HEK293 (cell line): Measurements from ENCODE around the gene ESPL1.

ENCODE experiments used
- CTCF ChIA-PET: fragments of 350-600 bp; formaldehyde crosslinking; extraction: SDS; loops from one replicate; lab custom pipeline; 2021; ENCODE audit warnings: antibody characterized with exemption; lab: Yijun Ruan, JAX
- POLR2A ChIA-PET: fragments of 300-600 bp; formaldehyde crosslinking; extraction: SDS; loops from one replicate; lab custom pipeline; 2020; ENCODE audit warnings: antibody characterized with exemption, inconsistent platforms; lab: Yijun Ruan, JAX
- H3K27ac ChIP-seq: fragments of 200-500 bp; sonication (Bioruptor generic); 2 replicates; pipeline ENCODE4 v1.5.1; 2014; ENCODE audit warnings: low read depth, low read length, control low read depth, inconsistent platforms; ENCODE audit errors: extremely low read depth
- H3K36me3 ChIP-seq, 2 experiments: fragments of 200-500 bp in 1 of 2; sonication (Bioruptor generic) in 1 of 2; 1 replicate in 1 of 2; 2 replicates in 1 of 2; pipeline ENCODE4 v1.5.1; 2014 to 2017; ENCODE audit warnings: inconsistent platforms in 2 of 2, low read length in 2 of 2; ENCODE audit not compliant: control insufficient read depth in 2 of 2, insufficient read depth in 1 of 2
- H3K4me1 ChIP-seq: fragments of 200-500 bp; sonication (Bioruptor generic); 2 replicates; pipeline ENCODE4 v1.5.1; 2014; ENCODE audit warnings: mild to moderate bottlenecking, low read length, inconsistent platforms; ENCODE audit not compliant: control insufficient read depth, insufficient read depth
- H3K4me3 ChIP-seq: 2 replicates; pipeline ENCODE4 v1.5.1; 2011; ENCODE audit warnings: low read depth, mild to moderate bottlenecking, control low read depth, low read length, moderate library complexity
- H3K9me3 ChIP-seq: fragments of 200-500 bp; sonication (Bioruptor generic); 2 replicates; pipeline ENCODE4 v1.5.1; 2014; ENCODE audit warnings: low read depth, low read length, inconsistent platforms; ENCODE audit not compliant: control insufficient read depth, insufficient read depth
- BCL11B ChIP-seq: fragments of 450-650 bp; formaldehyde crosslinking; IDR thresholded peaks from 2 replicates; pipeline ENCODE4 v1.5.1; 2016; ENCODE audit warnings: low read depth, missing biosample characterization, missing genetic modification characterization
- KLF10 ChIP-seq: fragments of 450-650 bp; IDR thresholded peaks from 2 replicates; pipeline ENCODE4 v1.5.1; 2018; ENCODE audit warnings: missing biosample characterization, mild to moderate bottlenecking, missing genetic modification characterization
- RBAK ChIP-seq: fragments of 450-650 bp; formaldehyde crosslinking; IDR thresholded peaks from 2 replicates; pipeline ENCODE4 v1.5.1; 2016; ENCODE audit warnings: missing biosample characterization, missing genetic modification characterization
- ZBTB7A ChIP-seq: fragments of 450-650 bp; formaldehyde crosslinking; IDR thresholded peaks from 2 replicates; pipeline ENCODE4 v1.5.1; 2016; ENCODE audit warnings: low read depth, missing biosample characterization, missing genetic modification characterization
- ZBTB8A ChIP-seq: fragments of 450-650 bp; formaldehyde crosslinking; IDR thresholded peaks from 2 replicates; pipeline ENCODE4 v1.5.1; 2016; ENCODE audit warnings: missing biosample characterization, missing genetic modification characterization
- ZNF114 ChIP-seq: fragments of 450-650 bp; formaldehyde crosslinking; IDR thresholded peaks from 2 replicates; pipeline ENCODE4 v1.5.0; 2017; ENCODE audit warnings: missing biosample characterization, missing genetic modification characterization
- ZNF132 ChIP-seq: fragments of 450-650 bp; formaldehyde crosslinking; IDR thresholded peaks from 2 replicates; pipeline ENCODE4 v1.5.1; 2017; ENCODE audit warnings: missing biosample characterization, missing genetic modification characterization, borderline replicate concordance
- ZNF211 ChIP-seq: fragments of 450-650 bp; formaldehyde crosslinking; IDR thresholded peaks from 2 replicates; pipeline ENCODE4 v1.5.1; 2016; ENCODE audit warnings: low read depth, missing biosample characterization, missing genetic modification characterization
- ZNF274 ChIP-seq, 2 experiments: fragments of 200-500 bp in 1 of 2; fragments of 450-650 bp in 1 of 2; sonication (Bioruptor generic) in 1 of 2; formaldehyde crosslinking in 1 of 2; IDR thresholded peaks; 2 replicates each; pipeline versions ENCODE4 v1.5.1 to v1.6.1; 2014 to 2016; ENCODE audit warnings: borderline replicate concordance in 1 of 2, inconsistent platforms in 1 of 2, low read length in 1 of 2, missing biosample characterization in 1 of 2, missing genetic modification characterization in 1 of 2
- ZNF324 ChIP-seq: fragments of 450-650 bp; formaldehyde crosslinking; IDR thresholded peaks from 2 replicates; pipeline ENCODE4 v1.5.1; 2016; ENCODE audit warnings: missing biosample characterization, missing genetic modification characterization
- ZNF335 ChIP-seq: fragments of 450-650 bp; formaldehyde crosslinking; conservative IDR thresholded peaks from 2 replicates; pipeline ENCODE4 v1.5.1; 2016; ENCODE audit warnings: missing biosample characterization, missing genetic modification characterization
- ZNF514 ChIP-seq: fragments of 450-650 bp; formaldehyde crosslinking; IDR thresholded peaks from 2 replicates; pipeline ENCODE4 v1.5.1; 2016; ENCODE audit warnings: missing biosample characterization, missing genetic modification characterization
- ZNF549 ChIP-seq: fragments of 450-650 bp; IDR thresholded peaks from 2 replicates; pipeline ENCODE4 v1.5.1; 2018; ENCODE audit warnings: missing biosample characterization, missing genetic modification characterization, mild to moderate bottlenecking, inconsistent platforms, moderate library complexity
- ZNF558 ChIP-seq: fragments of 450-650 bp; formaldehyde crosslinking; IDR thresholded peaks from 2 replicates; pipeline ENCODE4 v1.5.1; 2016; ENCODE audit warnings: missing biosample characterization, missing genetic modification characterization
- ZNF660 ChIP-seq: fragments of 450-650 bp; IDR thresholded peaks from 2 replicates; pipeline ENCODE4 v1.5.1; 2018; ENCODE audit warnings: missing biosample characterization, mild to moderate bottlenecking, missing genetic modification characterization
- ZNF707 ChIP-seq: fragments of 450-650 bp; formaldehyde crosslinking; IDR thresholded peaks from 2 replicates; pipeline ENCODE4 v1.5.1; 2016; ENCODE audit warnings: missing biosample characterization, missing genetic modification characterization
- ZXDB ChIP-seq: fragments of 450-650 bp; formaldehyde crosslinking; IDR thresholded peaks from 2 replicates; pipeline ENCODE4 v1.5.1; 2016; ENCODE audit warnings: missing biosample characterization, missing genetic modification characterization
- TF ChIP-seq, protein P1 (sequence below): fragments of 450-650 bp; formaldehyde crosslinking; IDR thresholded peaks from 2 replicates; pipeline ENCODE4 v1.5.1; 2016; ENCODE audit warnings: missing biosample characterization, missing genetic modification characterization
- TF ChIP-seq, protein P2 (sequence below): fragments of 450-650 bp; formaldehyde crosslinking; IDR thresholded peaks from 2 replicates; pipeline ENCODE4 v1.5.1; 2016; ENCODE audit warnings: missing biosample characterization, missing genetic modification characterization
- TF ChIP-seq, protein P3 (sequence below): fragments of 450-650 bp; formaldehyde crosslinking; IDR thresholded peaks from 2 replicates; pipeline ENCODE4 v1.5.1; 2017; ENCODE audit warnings: missing biosample characterization, missing genetic modification characterization
- TF ChIP-seq, protein P4 (sequence below): fragments of 450-650 bp; formaldehyde crosslinking; IDR thresholded peaks from 2 replicates; pipeline ENCODE4 v1.5.1; 2016; ENCODE audit warnings: missing biosample characterization, missing genetic modification characterization
- TF ChIP-seq, protein P5 (sequence below): fragments of 450-650 bp; formaldehyde crosslinking; IDR thresholded peaks from 2 replicates; pipeline ENCODE4 v1.5.1; 2017; ENCODE audit warnings: missing biosample characterization, missing genetic modification characterization
- TF ChIP-seq, protein P6 (sequence below): fragments of 450-650 bp; formaldehyde crosslinking; IDR thresholded peaks from 2 replicates; pipeline ENCODE4 v1.5.1; 2017; ENCODE audit warnings: missing biosample characterization, missing genetic modification characterization

ESPL1 gene

DNA sequence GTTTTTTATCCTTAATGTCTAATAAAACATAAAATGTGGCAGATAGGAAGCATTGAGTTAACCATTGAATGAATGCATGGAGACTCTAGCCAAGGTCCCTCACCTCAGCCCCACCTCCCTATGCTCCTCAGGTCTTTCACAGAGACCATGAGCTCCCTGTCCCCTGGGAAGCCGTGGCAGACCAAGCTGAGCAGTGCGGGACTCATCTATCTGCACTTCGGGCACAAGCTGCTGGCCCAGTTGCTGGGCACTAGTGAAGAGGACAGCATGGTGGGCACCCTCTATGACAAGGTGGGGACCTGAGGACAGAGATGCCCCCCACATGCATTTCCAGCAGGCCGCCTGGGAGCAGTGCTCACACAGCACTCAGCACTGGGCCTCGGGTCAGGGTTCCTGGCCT, 34.8 kb downstream of the ESPL1 start:
- Histone ChIP-seq H3K4me3 (no peak overlapping the region), H3K4me1 (peaks cover 4% of the 10 kb centered on the region), H3K9me3 (no peaks in the 10 kb centered on the region), H3K36me3 (peaks cover 34 to 71% of the 10 kb centered on the region in 2 experiments), H3K27ac (no peak overlapping the region)
- POLR2A ChIA-PET = interaction anchor here (1.4 kb wide), 1 partner anchor 19 kb away, joined by 3 read pairs; the partner anchor contains the start of gene AAAS
- CTCF ChIA-PET = interaction anchor here (0.8 to 1.5 kb wide), 2 partner anchors 19 to 90 kb away, joined by 3 to 4 read pairs; partner anchors contain the start of gene AAAS
- TF ChIP-seq ZNF114 (tag by site-specific recombination) = no peak
- TF ChIP-seq BCL11B = no peak
- TF ChIP-seq ZNF274 (IDR thresholded peaks at IDR 0.05; ENCODE audit: low read length) = no peak
- TF ChIP-seq ZNF274 (tag by site-specific recombination; IDR thresholded peaks at IDR 0.05; ENCODE audit: borderline replicate concordance) = no peak
- TF ChIP-seq ZXDB (tag by site-specific recombination) = no peak
- no peak for TF ChIP-seq ZNF660 (tag by site-specific recombination)
- TF ChIP-seq, protein P1, sequence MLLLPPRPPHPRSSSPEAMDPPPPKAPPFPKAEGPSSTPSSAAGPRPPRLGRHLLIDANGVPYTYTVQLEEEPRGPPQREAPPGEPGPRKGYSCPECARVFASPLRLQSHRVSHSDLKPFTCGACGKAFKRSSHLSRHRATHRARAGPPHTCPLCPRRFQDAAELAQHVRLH (tag by site-specific recombination) = no peak
- no peak for TF ChIP-seq ZBTB8A (tag by site-specific recombination)

DNA sequence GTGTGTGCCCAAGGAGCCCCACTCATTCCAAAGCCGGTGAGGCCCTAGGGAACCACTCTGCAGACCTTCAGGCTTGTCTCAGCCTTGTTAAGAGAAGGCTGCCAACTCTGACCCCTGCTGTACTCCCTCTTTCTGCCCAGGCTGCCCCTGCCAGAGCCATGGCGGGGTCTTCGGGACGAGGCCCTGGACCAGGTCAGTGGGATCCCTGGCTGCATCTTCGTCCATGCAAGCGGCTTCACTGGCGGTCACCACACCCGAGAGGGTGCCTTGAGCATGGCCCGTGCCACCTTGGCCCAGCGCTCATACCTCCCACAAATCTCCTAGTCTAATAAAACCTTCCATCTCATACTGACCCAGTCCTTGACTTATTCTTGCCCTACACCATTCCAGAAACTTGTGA, 38.7 kb downstream of the ESPL1 start:
- Histone ChIP-seq H3K4me3 (no peak overlapping the region), H3K4me1 (no peaks in the 10 kb centered on the region), H3K27ac (no peak overlapping the region), H3K9me3 (no peaks in the 10 kb centered on the region), H3K36me3 (peaks cover 27 to 79% of the 10 kb centered on the region in 2 experiments)
- TF ChIP-seq ZBTB7A (tag by site-specific recombination) (no peak), RBAK (tag by site-specific recombination) (no peak), ZNF274 (IDR thresholded peaks at IDR 0.05; ENCODE audit: low read length) (no peak), ZNF274 (tag by site-specific recombination; IDR thresholded peaks at IDR 0.05; ENCODE audit: borderline replicate concordance) (no peak), ZNF707 (tag by site-specific recombination) (no peak), ZNF132 (no peak), ZNF324 (no peak)
- TF ChIP-seq, protein P1 (tag by site-specific recombination) = no peak
- ChIA-PET POLR2A (no interaction called here), CTCF (interaction anchor here (0.6 kb wide), 1 partner anchor 151 kb away, joined by 4 read pairs; no protein-coding TSS in a partner anchor)

DNA sequence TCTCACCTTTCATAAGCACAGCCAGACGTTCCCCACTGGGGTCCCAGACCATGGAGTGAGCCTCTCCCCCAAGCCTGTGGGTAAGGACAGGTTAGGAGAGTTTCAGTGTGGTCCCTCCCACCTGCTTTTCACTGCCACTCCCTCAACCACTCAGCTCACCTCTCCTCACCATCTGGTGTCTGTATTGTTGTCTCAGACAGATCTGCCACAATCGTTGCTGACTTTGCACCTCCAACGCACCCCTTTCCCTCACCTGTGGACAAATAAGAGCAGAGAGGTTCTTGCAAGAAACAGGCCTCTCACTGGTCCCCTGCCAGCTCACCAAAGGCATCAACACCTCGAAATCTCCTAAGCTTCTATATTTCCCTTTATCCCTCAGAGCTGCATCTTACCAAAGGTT, 40.2 kb downstream of the ESPL1 start:
- no peaks in the 10 kb centered on the region for H3K9me3 ChIP-seq
- ChIA-PET POLR2A (interaction anchor here (0.6 to 3.6 kb wide), 5 partner anchors 9 to 43 kb away, joined by 3 to 13 read pairs (median 4); partner anchors contain the start of genes AAAS and MYG1), CTCF (interaction anchor here (0.6 to 5.1 kb wide), 3 partner anchors 13 to 200 kb away, joined by 4 to 34 read pairs (median 5); partner anchors contain the start of gene AAAS)
- peaks cover 20 to 65% of the 10 kb centered on the region in 2 experiments for H3K36me3 ChIP-seq
- H3K4me3 ChIP-seq = no peak overlapping the region
- H3K27ac ChIP-seq = no peak overlapping the region
- H3K4me1 ChIP-seq = no peaks in the 10 kb centered on the region
- TF ChIP-seq, protein P2, sequence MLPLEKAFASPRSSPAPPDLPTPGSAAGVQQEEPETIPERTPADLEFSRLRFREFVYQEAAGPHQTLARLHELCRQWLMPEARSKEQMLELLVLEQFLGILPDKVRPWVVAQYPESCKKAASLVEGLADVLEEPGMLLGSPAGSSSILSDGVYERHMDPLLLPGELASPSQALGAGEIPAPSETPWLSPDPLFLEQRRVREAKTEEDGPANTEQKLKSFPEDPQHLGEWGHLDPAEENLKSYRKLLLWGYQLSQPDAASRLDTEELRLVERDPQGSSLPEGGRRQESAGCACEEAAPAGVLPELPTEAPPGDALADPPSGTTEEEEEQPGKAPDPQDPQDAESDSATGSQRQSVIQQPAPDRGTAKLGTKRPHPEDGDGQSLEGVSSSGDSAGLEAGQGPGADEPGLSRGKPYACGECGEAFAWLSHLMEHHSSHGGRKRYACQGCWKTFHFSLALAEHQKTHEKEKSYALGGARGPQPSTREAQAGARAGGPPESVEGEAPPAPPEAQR (tag by site-specific recombination) = no peak
- TF ChIP-seq KLF10 (tag by site-specific recombination) (no peak), ZNF549 (tag by site-specific recombination) (no peak), ZXDB (tag by site-specific recombination) (no peak), ZNF514 (tag by site-specific recombination) (no peak), ZNF335 (tag by site-specific recombination) (no peak), ZNF211 (no peak), ZNF558 (no peak)
- TF ChIP-seq, protein P3, sequence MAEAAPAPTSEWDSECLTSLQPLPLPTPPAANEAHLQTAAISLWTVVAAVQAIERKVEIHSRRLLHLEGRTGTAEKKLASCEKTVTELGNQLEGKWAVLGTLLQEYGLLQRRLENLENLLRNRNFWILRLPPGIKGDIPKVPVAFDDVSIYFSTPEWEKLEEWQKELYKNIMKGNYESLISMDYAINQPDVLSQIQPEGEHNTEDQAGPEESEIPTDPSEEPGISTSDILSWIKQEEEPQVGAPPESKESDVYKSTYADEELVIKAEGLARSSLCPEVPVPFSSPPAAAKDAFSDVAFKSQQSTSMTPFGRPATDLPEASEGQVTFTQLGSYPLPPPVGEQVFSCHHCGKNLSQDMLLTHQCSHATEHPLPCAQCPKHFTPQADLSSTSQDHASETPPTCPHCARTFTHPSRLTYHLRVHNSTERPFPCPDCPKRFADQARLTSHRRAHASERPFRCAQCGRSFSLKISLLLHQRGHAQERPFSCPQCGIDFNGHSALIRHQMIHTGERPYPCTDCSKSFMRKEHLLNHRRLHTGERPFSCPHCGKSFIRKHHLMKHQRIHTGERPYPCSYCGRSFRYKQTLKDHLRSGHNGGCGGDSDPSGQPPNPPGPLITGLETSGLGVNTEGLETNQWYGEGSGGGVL (tag by site-specific recombination) = no peak
- TF ChIP-seq, protein P4, sequence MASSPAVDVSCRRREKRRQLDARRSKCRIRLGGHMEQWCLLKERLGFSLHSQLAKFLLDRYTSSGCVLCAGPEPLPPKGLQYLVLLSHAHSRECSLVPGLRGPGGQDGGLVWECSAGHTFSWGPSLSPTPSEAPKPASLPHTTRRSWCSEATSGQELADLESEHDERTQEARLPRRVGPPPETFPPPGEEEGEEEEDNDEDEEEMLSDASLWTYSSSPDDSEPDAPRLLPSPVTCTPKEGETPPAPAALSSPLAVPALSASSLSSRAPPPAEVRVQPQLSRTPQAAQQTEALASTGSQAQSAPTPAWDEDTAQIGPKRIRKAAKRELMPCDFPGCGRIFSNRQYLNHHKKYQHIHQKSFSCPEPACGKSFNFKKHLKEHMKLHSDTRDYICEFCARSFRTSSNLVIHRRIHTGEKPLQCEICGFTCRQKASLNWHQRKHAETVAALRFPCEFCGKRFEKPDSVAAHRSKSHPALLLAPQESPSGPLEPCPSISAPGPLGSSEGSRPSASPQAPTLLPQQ (tag by site-specific recombination) = no peak
- TF ChIP-seq, protein P5, sequence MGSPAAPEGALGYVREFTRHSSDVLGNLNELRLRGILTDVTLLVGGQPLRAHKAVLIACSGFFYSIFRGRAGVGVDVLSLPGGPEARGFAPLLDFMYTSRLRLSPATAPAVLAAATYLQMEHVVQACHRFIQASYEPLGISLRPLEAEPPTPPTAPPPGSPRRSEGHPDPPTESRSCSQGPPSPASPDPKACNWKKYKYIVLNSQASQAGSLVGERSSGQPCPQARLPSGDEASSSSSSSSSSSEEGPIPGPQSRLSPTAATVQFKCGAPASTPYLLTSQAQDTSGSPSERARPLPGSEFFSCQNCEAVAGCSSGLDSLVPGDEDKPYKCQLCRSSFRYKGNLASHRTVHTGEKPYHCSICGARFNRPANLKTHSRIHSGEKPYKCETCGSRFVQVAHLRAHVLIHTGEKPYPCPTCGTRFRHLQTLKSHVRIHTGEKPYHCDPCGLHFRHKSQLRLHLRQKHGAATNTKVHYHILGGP (tag by site-specific recombination) = no peak
- TF ChIP-seq, protein P6, sequence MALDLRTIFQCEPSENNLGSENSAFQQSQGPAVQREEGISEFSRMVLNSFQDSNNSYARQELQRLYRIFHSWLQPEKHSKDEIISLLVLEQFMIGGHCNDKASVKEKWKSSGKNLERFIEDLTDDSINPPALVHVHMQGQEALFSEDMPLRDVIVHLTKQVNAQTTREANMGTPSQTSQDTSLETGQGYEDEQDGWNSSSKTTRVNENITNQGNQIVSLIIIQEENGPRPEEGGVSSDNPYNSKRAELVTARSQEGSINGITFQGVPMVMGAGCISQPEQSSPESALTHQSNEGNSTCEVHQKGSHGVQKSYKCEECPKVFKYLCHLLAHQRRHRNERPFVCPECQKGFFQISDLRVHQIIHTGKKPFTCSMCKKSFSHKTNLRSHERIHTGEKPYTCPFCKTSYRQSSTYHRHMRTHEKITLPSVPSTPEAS (tag by site-specific recombination) = no peak
